ENCODE results near the gene GNAS-AS1.

GRCh38 chr20:58795181-58795922 is 55.4 kb downstream of the GNAS-AS1 start:
- TF ChIP-seq, protein P1, sequence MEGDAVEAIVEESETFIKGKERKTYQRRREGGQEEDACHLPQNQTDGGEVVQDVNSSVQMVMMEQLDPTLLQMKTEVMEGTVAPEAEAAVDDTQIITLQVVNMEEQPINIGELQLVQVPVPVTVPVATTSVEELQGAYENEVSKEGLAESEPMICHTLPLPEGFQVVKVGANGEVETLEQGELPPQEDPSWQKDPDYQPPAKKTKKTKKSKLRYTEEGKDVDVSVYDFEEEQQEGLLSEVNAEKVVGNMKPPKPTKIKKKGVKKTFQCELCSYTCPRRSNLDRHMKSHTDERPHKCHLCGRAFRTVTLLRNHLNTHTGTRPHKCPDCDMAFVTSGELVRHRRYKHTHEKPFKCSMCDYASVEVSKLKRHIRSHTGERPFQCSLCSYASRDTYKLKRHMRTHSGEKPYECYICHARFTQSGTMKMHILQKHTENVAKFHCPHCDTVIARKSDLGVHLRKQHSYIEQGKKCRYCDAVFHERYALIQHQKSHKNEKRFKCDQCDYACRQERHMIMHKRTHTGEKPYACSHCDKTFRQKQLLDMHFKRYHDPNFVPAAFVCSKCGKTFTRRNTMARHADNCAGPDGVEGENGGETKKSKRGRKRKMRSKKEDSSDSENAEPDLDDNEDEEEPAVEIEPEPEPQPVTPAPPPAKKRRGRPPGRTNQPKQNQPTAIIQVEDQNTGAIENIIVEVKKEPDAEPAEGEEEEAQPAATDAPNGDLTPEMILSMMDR (IDR thresholded peaks at IDR 0.05), result no peak
- TF ChIP-seq POLR2A (IDR thresholded peaks at IDR 0.05) (no peak), EP300 (IDR thresholded peaks at IDR 0.05) (no peak)
